GM12801 (cell line): ENCODE data around the gene PRKG1.

Experiments used
- CTCF ChIP-seq: IDR thresholded peaks from one replicate; pipeline ENCODE4 v1.5.1; 2011; ENCODE audit warnings: control low read depth; ENCODE audit not compliant: insufficient read length; ENCODE audit errors: extremely low read depth

Gene PRKG1

GRCh38 chr10:51083356-51083853, 9.1 kb downstream of the PRKG1 start:
- TF ChIP-seq CTCF = no peak

GRCh38 chr10:51085204-51085603, 10.9 kb downstream of the PRKG1 start:
- no peak for TF ChIP-seq CTCF

- TF ChIP-seq CTCF = no peak
Observed at GRCh38 chr10:51086710-51087109, 12.4 kb downstream of the PRKG1 start.

GRCh38 chr10:51087114-51087513, 12.8 kb downstream of the PRKG1 start:
- no peak for TF ChIP-seq CTCF

- no peak for TF ChIP-seq CTCF
Observed at GRCh38 chr10:51090190-51090589, 15.9 kb downstream of the PRKG1 start.

GRCh38 chr10:51092402-51092801, 18.1 kb downstream of the PRKG1 start:
- TF ChIP-seq CTCF = no peak

- TF ChIP-seq CTCF = no peak
Observed at GRCh38 chr10:51095444-51095843, 21.2 kb downstream of the PRKG1 start.

GRCh38 chr10:51097546-51097945, 23.3 kb downstream of the PRKG1 start:
- no peak for TF ChIP-seq CTCF
